Prostate gland (tissue), 2 donors: ENCODE results near the gene CRYZ.

Experiments used
- POLR2A ChIP-seq: fragments of 450-650 bp; IDR thresholded peaks from one replicate; pipeline ENCODE4 v1.6.1; 2016; ENCODE audit warnings: antibody characterized with exemption, mild to moderate bottlenecking
- POLR2AphosphoS5 ChIP-seq: sonication (generic); formaldehyde crosslinking; IDR thresholded peaks from one replicate; pipeline ENCODE4 v1.6.1; 2017; ENCODE audit warnings: antibody characterized with exemption
- TF ChIP-seq, protein P1 (sequence below), 4 experiments: fragments of 200-600 bp in 2 of 4; fragments of 450-650 bp in 2 of 4; sonication (generic) in 2 of 4; IDR thresholded peaks; 1 replicate in 3 of 4; 2 replicates in 1 of 4; pipeline ENCODE4 v1.5.1; 2016 to 2019; ENCODE audit warnings: antibody characterized with exemption in 4 of 4, mild to moderate bottlenecking in 2 of 4, moderate library complexity in 2 of 4

- no peak for TF ChIP-seq POLR2A
- TF ChIP-seq, protein P1, sequence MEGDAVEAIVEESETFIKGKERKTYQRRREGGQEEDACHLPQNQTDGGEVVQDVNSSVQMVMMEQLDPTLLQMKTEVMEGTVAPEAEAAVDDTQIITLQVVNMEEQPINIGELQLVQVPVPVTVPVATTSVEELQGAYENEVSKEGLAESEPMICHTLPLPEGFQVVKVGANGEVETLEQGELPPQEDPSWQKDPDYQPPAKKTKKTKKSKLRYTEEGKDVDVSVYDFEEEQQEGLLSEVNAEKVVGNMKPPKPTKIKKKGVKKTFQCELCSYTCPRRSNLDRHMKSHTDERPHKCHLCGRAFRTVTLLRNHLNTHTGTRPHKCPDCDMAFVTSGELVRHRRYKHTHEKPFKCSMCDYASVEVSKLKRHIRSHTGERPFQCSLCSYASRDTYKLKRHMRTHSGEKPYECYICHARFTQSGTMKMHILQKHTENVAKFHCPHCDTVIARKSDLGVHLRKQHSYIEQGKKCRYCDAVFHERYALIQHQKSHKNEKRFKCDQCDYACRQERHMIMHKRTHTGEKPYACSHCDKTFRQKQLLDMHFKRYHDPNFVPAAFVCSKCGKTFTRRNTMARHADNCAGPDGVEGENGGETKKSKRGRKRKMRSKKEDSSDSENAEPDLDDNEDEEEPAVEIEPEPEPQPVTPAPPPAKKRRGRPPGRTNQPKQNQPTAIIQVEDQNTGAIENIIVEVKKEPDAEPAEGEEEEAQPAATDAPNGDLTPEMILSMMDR (IDR thresholded peaks at IDR 0.05): no peak
- TF ChIP-seq POLR2AphosphoS5: no peak
Observed at GRCh38 chr1:74767490-74767889, 34.6 kb upstream of the CRYZ start.
